Tibial nerve (tissue), 4 donors: ENCODE measurements around the gene LMNB1. TPM values are rescaled to one million over a fixed set of nuclear protein-coding genes. Genes with fewer than 3 reads are reported as not detected.
A peak's percentile ranks its signal among the peaks of the same experiment; 100 is the strongest.

ENCODE experiments used
- DNase-seq, 2 donors: peaks; one replicate each; pipeline ENCODE4 v3.0.0-alpha.2; 2019; ENCODE audit warnings: low spot score in 2 of 2
- H3K27ac ChIP-seq, 4 donors: fragments of 200-600 bp; sonication (generic) in 3 of 4; one replicate each; pipeline ENCODE4 v1.5.1; 2017 to 2019; ENCODE audit warnings: mild to moderate bottlenecking in 1 of 4
- H3K27me3 ChIP-seq, 2 donors: fragments of 200-600 bp; sonication (generic) in 1 of 2; one replicate each; pipeline versions ENCODE4 v1.5.1 to v1.6.0; 2017 to 2019
- H3K36me3 ChIP-seq, 3 donors: fragments of 200-600 bp; sonication (generic); one replicate each; pipeline ENCODE4 v1.5.1; 2018 to 2019
- H3K4me1 ChIP-seq, 4 donors: fragments of 200-600 bp; sonication (generic) in 3 of 4; one replicate each; pipeline ENCODE4 v1.5.1; 2017 to 2019
- H3K4me3 ChIP-seq, 4 donors: fragments of 200-600 bp; sonication (generic) in 3 of 4; one replicate each; pipeline ENCODE4 v1.5.1; 2017 to 2019; ENCODE audit warnings: mild to moderate bottlenecking in 1 of 4, moderate library complexity in 1 of 4
- H3K9me3 ChIP-seq, 4 donors: fragments of 200-600 bp; sonication (generic) in 3 of 4; one replicate each; pipeline ENCODE4 v1.5.1; 2017 to 2019
- CTCF ChIP-seq, 5 experiments: fragments of 200-600 bp in 3 of 5; fragments of 450-650 bp in 2 of 5; sonication (generic) in 3 of 5; IDR thresholded peaks; one replicate each; pipeline ENCODE4 v1.5.1; 2016 to 2019; ENCODE audit warnings: antibody characterized with exemption in 5 of 5, mild to moderate bottlenecking in 3 of 5, moderate library complexity in 2 of 5
- EP300 ChIP-seq, 2 donors: sonication (generic); formaldehyde crosslinking; IDR thresholded peaks; one replicate each; pipeline ENCODE4 v1.6.1; 2017; ENCODE audit warnings: antibody characterized with exemption in 2 of 2, mild to moderate bottlenecking in 1 of 2
- POLR2A ChIP-seq, 2 donors: fragments of 450-650 bp; IDR thresholded peaks; one replicate each; pipeline ENCODE4 v1.6.1; 2017; ENCODE audit warnings: antibody characterized with exemption in 2 of 2, mild to moderate bottlenecking in 2 of 2, moderate library complexity in 2 of 2
- WGBS, 2 donors: methylation state at CpG; one replicate each; pipeline ENCODE4 v1.1.5; 2018; 5-methylcytosine and 5-hydroxymethylcytosine counted together
- total RNA-seq, 4 donors: library from RNA; depleted of rRNA; stranded (reverse); fragments of >200 nt; gene quantifications; one replicate each; pipeline ENCODE4 v1.1.0, GENCODE V29; 2016

LMNB1 gene
- total RNA-seq, 4 donors from 2014 or later, result 5.2 to 18.9 (median 12.0) TPM

- H3K36me3 ChIP-seq, result peaks cover 0 to 4% (median 0%) of the 10 kb centered on the region in 3 donors
- WGBS, 2 donors, result 83 to 85% methylated on average over 4 of the region's 4 CpGs
Measured at GRCh38 chr5:126801174-126801991, 24.4 kb downstream of the LMNB1 start.

GRCh38 chr5:126801992-126802294 is 25.0 kb downstream of the LMNB1 start:
- peak in 1 of 2 donors; percentile 13 for DNase-seq
- Histone ChIP-seq H3K27me3 (no peaks in the 10 kb centered on the region), H3K27ac (no peak overlapping the region), H3K4me3 (no peak overlapping the region), H3K4me1 (peaks cover 0 to 13% (median 0%) of the 10 kb centered on the region in 4 donors), H3K36me3 (peaks cover 0 to 4% (median 0%) of the 10 kb centered on the region in 3 donors), H3K9me3 (no peaks in the 10 kb centered on the region)
- 3 to 7% methylated on average over 1 of the region's 1 CpG for WGBS, 2 donors
- TF ChIP-seq POLR2A (IDR thresholded peaks at IDR 0.05) (no peak), CTCF (IDR thresholded peaks at IDR 0.05) (peak in 3 of 5 experiments; percentile 24 to 30 (median 27))

More at GRCh38 chr5:126801174-126801991, 24.4 kb downstream of the LMNB1 start:
- no peak for DNase-seq
- H3K4me1 ChIP-seq, result peaks cover 0 to 13% (median 0%) of the 10 kb centered on the region in 4 donors
- H3K4me3 ChIP-seq, result no peak overlapping the region
- no peaks in the 10 kb centered on the region for H3K27me3 ChIP-seq
- TF ChIP-seq CTCF (IDR thresholded peaks at IDR 0.05), result no peak
- TF ChIP-seq EP300 (IDR thresholded peaks at IDR 0.05), result no peak
- TF ChIP-seq POLR2A (IDR thresholded peaks at IDR 0.05), result no peak
- no peaks in the 10 kb centered on the region for H3K9me3 ChIP-seq
- H3K27ac ChIP-seq, result no peak overlapping the region

GRCh38 chr5:126805063-126805462 is 28.1 kb downstream of the LMNB1 start:
- Histone ChIP-seq H3K27ac (no peak overlapping the region), H3K4me3 (no peak overlapping the region), H3K27me3 (no peaks in the 10 kb centered on the region), H3K4me1 (peaks cover 0 to 13% (median 0%) of the 10 kb centered on the region in 4 donors), H3K36me3 (peaks cover 0 to 4% (median 0%) of the 10 kb centered on the region in 3 donors), H3K9me3 (no peaks in the 10 kb centered on the region)
- WGBS, 2 donors, result 12 to 18% methylated on average over 2 of the region's 2 CpGs
- no peak for TF ChIP-seq CTCF (IDR thresholded peaks at IDR 0.05)
- no peak for DNase-seq

GRCh38 chr5:126808521-126808988 is 31.6 kb downstream of the LMNB1 start:
- peaks cover 0 to 13% (median 0%) of the 10 kb centered on the region in 4 donors for H3K4me1 ChIP-seq
- no peak for DNase-seq
- peaks cover 0 to 14% (median 4%) of the 10 kb centered on the region in 3 donors for H3K36me3 ChIP-seq
- H3K27ac ChIP-seq, result no peak overlapping the region
- no peaks in the 10 kb centered on the region for H3K27me3 ChIP-seq
- TF ChIP-seq EP300 (IDR thresholded peaks at IDR 0.05), result no peak
- no peak for TF ChIP-seq POLR2A (IDR thresholded peaks at IDR 0.05)
- TF ChIP-seq CTCF (IDR thresholded peaks at IDR 0.05), result peak in 4 of 5 experiments; percentile 40 to 56 (median 46)
- H3K9me3 ChIP-seq, result no peaks in the 10 kb centered on the region
- H3K4me3 ChIP-seq, result no peak overlapping the region
- 53 to 56% methylated on average over 5 of the region's 5 CpGs for WGBS, 2 donors

GRCh38 chr5:126809916-126810315 is 33.0 kb downstream of the LMNB1 start:
- Histone ChIP-seq H3K27me3 (no peaks in the 10 kb centered on the region), H3K36me3 (peaks cover 0 to 21% (median 4%) of the 10 kb centered on the region in 3 donors), H3K9me3 (no peaks in the 10 kb centered on the region), H3K27ac (no peak overlapping the region), H3K4me3 (no peak overlapping the region), H3K4me1 (peaks cover 0 to 6% (median 0%) of the 10 kb centered on the region in 4 donors)
- TF ChIP-seq POLR2A (IDR thresholded peaks at IDR 0.05) (no peak), CTCF (IDR thresholded peaks at IDR 0.05) (no peak), EP300 (IDR thresholded peaks at IDR 0.05) (no peak)
- 90 to 94% methylated on average over 7 of the region's 7 CpGs for WGBS, 2 donors
- DNase-seq, result no peak
